HCT116 (cell line): ENCODE results near the gene DHRS9. TPM values are rescaled to one million over a fixed set of nuclear protein-coding genes. Genes with fewer than 3 reads are reported as not detected.

Source experiments
- ATF3 ChIP-seq: IDR thresholded peaks from 2 replicates; pipeline ENCODE4 v1.6.1; 2012
- CTCF ChIP-seq, 3 experiments: fragments of 200-600 bp in 1 of 3; sonication (generic) in 1 of 3; IDR thresholded peaks in 2 of 3; conservative IDR thresholded peaks in 1 of 3; 2 replicates each; pipeline ENCODE4 v1.5.1; 2012 to 2017; ENCODE audit warnings: low read depth in 2 of 3, low read length in 2 of 3, antibody characterized with exemption in 1 of 3, borderline replicate concordance in 1 of 3, control low read depth in 1 of 3, mild to moderate bottlenecking in 1 of 3, mixed read lengths in 1 of 3, mixed run types in 1 of 3, moderate library complexity in 1 of 3; ENCODE audit not compliant: insufficient read depth in 1 of 3
- EGR1 ChIP-seq: IDR thresholded peaks from 2 replicates; pipeline ENCODE4 v1.6.1; 2012; ENCODE audit warnings: low read depth
- JUND ChIP-seq: IDR thresholded peaks from 2 replicates; pipeline ENCODE4 v1.6.1; 2012
- RAD21 ChIP-seq: IDR thresholded peaks from 2 replicates; pipeline ENCODE4 v1.6.1; 2012; ENCODE audit warnings: low read depth, mild to moderate bottlenecking
- REST ChIP-seq: IDR thresholded peaks from 2 replicates; pipeline ENCODE4 v1.6.1; 2012; ENCODE audit warnings: low read depth
- TCF7L2 ChIP-seq: IDR thresholded peaks from 2 replicates; pipeline ENCODE4 v1.7.0; 2011; ENCODE audit warnings: borderline replicate concordance, inconsistent platforms; ENCODE audit not compliant: insufficient read depth, insufficient read length; ENCODE audit errors: extremely low read depth
- YY1 ChIP-seq: IDR thresholded peaks from 2 replicates; pipeline ENCODE4 v1.6.1; 2011; ENCODE audit warnings: low read length, low read depth, moderate library complexity, mild to moderate bottlenecking; ENCODE audit not compliant: insufficient replicate concordance; ENCODE audit errors: extremely low read depth
- ZFX ChIP-seq: fragments of 450-650 bp; IDR thresholded peaks from 2 replicates; pipeline ENCODE4 v1.6.1; 2017
- total RNA-seq: library from RNA; stranded (reverse); gene quantifications from one replicate; pipeline ENCODE4 v1.2.1, GENCODE V29; 2021; ENCODE audit not compliant: unreplicated experiment

The DHRS9 gene
- total RNA-seq, 1 experiment from 2014 or later: 0.15 TPM

GRCh38 chr2:169095621-169096105, 26.3 kb downstream of the DHRS9 start (continued):
- TF ChIP-seq CTCF (IDR thresholded peaks at IDR 0.05 in 2 of 3, conservative IDR thresholded peaks at IDR 0.05 in 1 of 3; ENCODE audit: borderline replicate concordance in 1 of 3, insufficient read depth in 1 of 3, low read depth in 2 of 3, low read length in 2 of 3) (no peak), REST (no peak), YY1 (no peak), ATF3 (no peak), EGR1 (no peak), RAD21 (0 out of 2 replicates have a peak, but pooled peaks have one; percentile 1), TCF7L2 (no peak), ZFX (no peak), JUND (peak; percentile 75)
